H1 (cell line): ENCODE measurements around the gene QSOX2. TPM values are rescaled to one million over a fixed set of nuclear protein-coding genes. Genes with fewer than 3 reads are reported as not detected.

Experiments
- MAFK ChIP-seq: IDR thresholded peaks from 2 replicates; pipeline ENCODE4 v1.6.1; 2012; ENCODE audit warnings: low read depth, mild to moderate bottlenecking, improper control_type of control experiment, low read length
- polyA plus RNA-seq, 7 experiments: library from polyadenylated mRNA; depleted of rRNA in 3 of 7; stranded (reverse) in 5 of 7; unstranded in 2 of 7; fragments of >200 nt in 5 of 7; fragments of 200-250 nt in 2 of 7; gene quantifications; 1 replicate in 5 of 7; 2 replicates in 1 of 7; 4 replicates in 1 of 7; pipeline versions ENCODE4 v1.2.1 to v1.2.3, GENCODE V29; 2011 to 2013; ENCODE audit warnings: missing spikeins in 2 of 7, mixed read lengths in 2 of 7
- total RNA-seq: library from RNA; stranded (reverse); fragmentation: NEBNext Ultra II Directional; extraction: Animal tissue kit (Norgen Biotek cat#: 25700); gene quantifications from 2 replicates; pipeline ENCODE4 v1.2.1, GENCODE V29; 2021

Gene QSOX2
- total and polyA plus RNA-seq, 2 of the 8 experiments (the other 6 are each of a cell fraction or from before 2014, with no cell fraction given), result 18.0 to 28.6 TPM

DNA sequence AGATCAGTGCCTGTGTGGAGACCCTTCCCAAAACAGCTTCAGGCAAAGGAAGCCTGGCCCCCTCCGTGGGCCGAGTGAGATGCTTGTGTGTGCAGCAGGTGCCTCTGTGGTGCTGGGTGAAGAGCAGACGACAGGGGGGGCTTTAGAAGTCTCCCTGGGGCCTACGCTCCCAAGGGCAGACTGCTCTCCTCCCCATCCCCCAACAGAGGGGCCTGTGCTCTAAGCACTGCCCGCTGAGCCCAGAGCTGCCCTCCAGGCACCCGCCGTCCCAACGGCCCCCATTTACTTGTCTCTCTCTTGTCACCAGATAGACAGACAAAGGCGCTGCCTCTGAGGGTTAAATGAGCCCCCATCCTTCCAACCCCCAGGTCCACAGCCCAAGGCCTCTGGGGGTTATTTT, 38.0 kb downstream of the QSOX2 start (continued):
- TF ChIP-seq MAFK, result no peak
- TF ChIP-seq, all 59 proteins: peak for 0
